MV-4-11 (cell line): ENCODE results near the gene DEXI.

Experiments
- DNase-seq: peaks from one replicate; lab custom pipeline; 2025; lab: John Stamatoyannopoulos, UW

Gene DEXI

DNA sequence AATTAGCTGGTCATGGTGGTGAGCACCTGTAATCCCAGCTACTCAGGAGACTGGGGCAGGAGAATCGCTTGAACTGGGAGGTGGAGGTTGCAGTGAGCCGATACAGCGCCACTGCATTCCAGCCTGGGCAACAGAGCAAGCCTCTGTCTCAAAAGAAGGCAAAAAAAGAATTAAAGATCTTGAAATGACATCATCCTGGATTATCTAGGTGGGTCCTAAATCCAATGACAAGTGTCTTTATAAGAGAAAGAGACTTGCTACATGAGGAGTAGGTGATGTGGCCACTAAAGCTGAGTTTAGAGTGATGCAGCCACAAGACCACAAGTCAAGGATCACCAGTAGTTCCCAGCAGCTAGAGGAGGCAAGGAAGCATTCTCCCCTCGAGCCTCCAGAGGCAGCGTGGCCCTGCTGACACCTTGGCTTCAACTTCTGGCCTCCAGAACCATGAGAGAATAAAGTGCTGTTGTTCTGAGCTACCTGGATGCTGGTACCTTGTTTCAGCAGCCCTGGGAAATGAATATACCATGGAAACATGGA, 49.4 kb downstream of the DEXI start:
- DNase-seq: peak; percentile 36

DNA sequence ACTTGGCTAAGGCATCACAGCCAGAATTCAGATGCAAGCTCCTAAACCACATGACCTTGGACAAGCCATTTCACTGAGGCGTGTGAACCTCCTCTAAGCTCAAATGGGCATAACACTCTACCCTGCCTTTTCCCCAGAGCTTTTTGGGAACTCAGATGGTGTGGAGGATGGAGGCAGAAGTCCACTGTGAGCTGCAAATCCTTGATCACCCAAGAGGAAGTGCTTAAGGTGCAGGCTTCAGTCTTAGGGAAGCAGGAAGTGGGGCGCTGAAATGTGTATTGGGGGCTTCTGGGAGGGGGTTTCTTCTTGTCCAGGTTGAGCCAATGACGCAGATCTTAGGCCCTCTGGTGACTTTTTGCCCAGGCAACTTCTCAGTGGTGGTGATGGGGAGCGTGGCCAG, 52.4 kb downstream of the DEXI start:
- peak; percentile 6 for DNase-seq

DNA sequence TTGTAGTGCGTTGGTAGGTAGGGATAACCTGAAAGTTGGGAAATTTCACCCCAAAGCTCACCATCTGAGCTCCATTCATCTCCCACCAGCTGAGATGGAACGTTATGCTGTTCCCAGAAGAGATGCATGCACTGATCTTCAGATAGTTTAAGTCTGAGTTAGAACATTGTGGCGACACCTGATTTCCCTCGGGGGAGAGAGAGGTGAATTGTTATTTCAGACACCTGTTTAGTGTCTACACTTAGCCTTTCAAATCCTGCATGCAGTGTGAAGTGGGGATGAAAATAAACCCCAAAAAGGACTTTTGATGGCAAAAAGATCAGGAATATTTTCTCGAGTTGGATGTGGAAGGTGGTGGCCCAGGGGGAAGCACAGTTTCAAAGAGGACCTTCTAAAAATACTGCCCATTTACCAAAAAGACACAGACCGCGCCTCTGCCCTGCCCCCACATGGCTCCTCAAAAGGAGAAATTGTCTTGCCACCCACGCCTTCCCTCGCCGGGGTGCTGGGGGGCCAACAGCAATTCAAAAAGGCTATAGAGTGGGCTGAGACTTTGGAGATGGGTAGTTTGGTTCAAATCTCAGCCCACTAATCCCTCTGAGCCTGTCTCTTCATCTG, 53.8 kb downstream of the DEXI start:
- peak; percentile 59 for DNase-seq

DNA sequence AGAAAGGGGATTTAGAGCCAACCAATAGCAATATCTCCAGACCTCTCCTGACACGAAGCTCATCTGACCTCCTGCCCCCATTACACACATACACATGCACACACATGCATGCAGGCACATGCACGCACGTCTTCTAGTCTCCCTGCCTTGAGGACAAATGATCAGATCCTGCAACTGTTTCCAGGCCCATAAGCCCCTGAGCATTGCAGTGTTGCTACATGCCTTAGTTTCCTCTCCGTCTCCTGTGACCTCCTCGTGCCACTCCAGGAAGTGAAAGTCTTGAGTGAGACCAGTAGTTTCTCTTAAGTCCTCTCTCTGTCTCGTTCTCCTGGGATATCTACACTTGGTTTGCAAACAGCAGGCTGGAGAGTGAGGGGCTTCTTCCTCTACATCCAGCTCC, 57.0 kb downstream of the DEXI start:
- DNase-seq: peak; percentile 84

DNA sequence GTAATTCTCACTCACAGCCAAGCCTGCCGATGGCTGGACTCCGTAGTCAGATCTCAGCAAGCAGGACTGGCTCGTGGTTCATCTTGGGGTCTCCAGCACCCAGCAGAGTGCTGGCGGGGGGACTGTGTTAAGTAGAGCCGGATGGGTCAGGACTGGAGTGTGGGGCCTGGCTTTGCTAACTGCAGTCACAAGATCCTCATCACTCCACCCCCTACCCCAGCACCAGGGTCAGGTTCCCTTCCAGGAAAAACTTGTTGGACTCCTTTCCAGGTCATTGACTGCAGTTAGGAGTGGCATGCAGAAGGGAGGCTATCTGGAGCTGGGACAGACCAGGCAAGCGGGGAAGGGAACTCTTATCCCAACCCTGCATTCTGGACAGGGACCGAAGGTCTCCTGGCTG, 59.3 kb downstream of the DEXI start:
- DNase-seq: no peak

DNA sequence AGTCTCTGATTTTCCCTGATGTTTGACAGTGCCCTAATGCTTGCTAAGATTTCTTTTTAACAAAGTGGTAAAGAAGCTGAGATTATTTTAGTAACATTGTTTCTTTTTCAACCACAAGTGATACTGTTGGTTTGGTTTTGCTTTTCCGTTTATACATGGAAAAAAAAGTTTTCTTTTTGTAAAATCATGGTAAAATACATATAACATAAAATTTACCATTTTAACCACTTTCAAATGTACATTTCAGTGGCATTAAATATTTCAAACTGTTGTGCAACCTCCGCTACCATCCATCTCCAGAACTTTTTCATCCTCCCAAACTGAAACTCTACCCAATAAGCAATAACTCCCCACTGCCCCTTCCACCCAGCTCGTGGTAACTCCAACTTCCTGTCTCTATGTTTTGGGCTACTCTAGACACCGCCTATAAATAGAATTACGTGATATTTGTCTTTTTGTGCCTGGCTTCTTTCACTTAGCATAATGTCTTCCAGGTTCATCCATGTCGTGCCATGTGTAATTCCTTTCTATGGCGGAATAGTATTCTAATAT, 60.7 kb downstream of the DEXI start:
- DNase-seq: peak; percentile 81

DNA sequence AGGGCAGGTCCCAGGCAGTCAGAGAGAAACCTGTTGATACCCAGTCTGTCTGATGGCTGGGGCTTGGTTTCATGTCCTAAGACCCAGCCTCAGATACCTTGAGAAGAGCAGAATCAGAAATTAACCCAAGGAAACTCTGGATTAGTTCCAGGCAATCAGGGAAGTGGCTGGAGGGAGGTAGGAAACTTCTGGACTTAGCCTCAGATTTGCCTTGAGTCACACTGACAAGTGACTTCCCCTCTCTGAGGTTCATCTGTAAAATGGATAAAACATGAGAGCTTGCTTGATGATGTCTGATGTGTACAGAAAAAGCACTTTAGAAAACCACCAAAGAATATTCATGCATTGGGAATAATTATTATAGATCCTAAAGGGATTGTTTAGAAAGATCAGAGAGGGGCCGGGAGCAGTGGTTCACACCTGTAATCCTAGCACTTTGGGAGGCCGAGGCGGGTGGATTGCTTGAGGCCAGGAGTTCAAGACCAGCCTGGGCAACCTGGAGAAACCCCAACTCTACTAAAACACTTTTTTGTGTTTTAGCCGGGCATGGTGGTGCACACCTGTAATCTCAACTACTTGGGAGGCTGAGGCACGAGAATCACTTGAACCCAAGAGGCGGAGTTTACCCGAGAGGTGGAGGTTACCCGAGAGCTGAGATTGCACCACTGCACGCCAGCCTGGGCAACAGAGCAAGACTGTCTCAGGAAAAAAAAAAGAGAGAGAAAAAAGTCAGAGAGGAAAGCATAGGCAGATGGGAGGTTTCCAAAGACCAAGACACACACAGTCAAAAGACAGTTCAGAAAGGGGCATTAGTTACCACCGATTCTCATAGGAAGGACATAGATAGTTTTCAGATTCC, 61.4 kb downstream of the DEXI start:
- DNase-seq: peak; percentile 41

DNA sequence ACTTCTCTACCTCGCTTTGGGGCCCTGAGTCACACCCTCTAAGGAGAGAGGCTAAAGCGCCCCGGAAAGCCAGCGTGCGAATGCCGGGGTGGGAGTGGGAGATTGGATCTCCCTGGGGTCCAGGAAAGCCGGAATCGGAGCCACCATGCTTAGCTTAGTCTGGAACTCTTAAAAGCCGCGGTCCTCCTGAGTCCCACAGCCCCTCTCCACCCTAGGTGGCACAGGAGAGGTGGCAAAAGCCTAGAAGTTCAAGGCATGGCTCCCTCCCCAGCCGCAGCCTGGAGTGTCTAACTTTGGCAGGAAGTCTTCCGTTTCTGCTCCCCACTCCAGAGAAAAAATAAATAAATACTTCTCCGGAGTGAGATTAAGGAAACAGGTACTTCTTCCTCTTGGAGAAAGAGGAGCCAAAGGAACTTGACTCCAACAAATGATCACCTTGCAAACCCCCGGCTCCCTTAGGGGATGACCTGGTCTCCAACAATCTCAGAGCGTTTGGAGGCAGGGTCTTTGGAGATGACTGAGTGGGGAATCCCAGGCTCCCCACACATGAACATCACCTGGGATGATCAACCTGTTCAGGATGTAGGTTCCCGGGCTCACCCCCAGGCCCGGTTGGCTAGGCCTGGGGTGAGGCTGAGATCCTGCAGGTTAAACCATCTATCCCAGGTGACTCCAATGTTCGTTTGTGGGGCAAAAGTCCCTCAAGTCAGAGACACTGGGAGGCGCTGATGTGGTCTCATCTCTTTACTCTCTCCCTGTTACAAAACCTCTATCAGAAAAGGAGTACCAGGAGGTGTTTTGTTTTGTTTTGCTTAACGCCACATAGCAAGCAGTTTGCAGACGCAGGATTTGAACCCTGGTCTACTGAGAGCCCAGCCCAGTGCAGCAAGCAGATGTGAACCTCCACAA, 62.3 kb downstream of the DEXI start:
- no peak for DNase-seq
